NCI-H146 treated with DMSO at 0.1 percent for 48 hours (cell line): Measurements from ENCODE around the gene PPY.
"Not testable (repeated sequence)": the region's sequence is repeated elsewhere in the genome, so short reads cannot be mapped to it uniquely, and the experiment has no call there.

Source experiments
- DNase-seq: peaks from one replicate; lab custom pipeline; 2025; ENCODE audit not compliant: unreplicated experiment; lab: John Stamatoyannopoulos, UW

The PPY gene

DNA sequence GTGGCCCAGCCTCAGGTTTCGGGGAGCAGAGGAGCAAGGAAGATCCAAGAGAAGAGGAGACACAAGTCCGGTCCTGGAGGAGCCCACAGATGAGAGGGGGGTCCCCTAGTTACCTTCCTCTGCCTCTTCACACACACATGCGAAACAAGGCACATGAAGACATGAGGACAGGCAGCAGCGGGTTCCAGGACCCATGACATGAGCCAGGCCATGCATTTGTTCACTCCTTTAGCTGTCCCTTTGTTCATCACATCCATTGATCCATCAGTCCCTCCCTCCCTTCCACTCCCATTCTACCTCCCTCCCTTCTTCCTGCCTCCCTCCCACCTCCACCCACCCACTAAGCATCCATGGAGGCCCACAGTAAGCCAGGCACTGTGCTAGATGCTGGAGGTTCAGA lies 9.4 kb downstream of the PPY start:
- DNase-seq = no peak

DNA sequence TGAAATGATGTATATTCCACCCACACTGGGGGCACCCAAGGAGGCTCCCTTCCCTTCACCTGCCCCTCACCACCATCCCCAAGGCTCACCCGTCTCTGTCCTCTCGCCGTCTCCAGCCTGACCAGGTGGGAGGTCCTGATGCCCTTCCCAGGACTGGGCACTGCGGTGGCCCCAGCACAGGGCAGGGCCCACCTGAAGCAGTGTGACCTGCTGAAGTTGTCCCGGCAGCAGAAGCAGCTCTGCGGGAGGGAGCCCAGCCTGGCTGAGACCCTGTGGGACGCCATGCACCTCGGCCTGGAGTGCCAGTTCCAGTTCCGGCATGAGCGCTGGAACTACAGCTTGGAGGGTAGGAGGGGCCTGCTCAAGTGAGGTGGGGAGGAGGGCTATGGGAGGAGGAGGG lies 9.9 kb downstream of the PPY start:
- no peak for DNase-seq

DNA sequence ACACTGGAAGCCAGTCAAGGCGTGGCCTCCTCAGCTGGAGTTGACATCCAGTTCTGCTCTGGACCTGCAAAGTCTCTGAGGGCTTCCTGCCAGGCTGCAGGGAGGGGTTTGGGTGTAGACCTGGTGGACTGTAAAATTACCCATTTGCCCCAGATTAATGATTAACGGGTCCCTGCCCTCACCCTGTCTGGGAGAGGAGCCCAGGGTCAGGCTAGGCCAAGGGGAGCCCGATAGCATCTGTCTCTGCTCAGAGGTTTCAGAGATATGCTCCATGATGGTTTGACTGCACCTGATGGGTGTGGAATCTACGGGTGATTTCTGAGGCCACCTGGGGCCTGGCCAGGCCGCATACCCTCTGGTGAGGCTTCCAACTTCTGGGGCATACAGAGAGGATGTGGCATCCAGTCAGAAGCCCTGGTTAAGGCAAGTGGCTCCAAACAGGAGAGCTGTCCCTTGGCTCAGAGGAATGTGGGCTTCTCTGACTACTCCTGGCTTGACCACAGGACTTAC lies 11.2 kb downstream of the PPY start:
- DNase-seq = no peak

DNA sequence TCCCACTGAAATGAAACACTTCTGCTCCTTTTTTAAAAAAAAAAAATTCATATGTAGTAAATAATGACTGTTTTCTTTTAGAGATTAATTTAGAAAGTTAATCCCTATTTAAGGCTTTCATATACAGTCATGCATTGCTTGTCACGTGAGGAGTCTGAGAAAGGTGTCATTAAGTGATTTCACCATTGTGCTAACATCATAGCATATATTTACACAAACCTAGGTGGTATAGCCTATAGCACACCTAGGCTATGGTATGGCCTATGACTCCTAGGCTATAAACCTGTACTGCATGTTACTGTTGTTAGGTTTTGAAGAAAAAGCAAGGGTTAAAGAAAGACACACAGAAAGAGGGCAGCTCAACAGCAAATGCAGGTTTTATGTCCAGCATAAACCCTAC lies 13.7 kb downstream of the PPY start:
- DNase-seq = no peak

DNA sequence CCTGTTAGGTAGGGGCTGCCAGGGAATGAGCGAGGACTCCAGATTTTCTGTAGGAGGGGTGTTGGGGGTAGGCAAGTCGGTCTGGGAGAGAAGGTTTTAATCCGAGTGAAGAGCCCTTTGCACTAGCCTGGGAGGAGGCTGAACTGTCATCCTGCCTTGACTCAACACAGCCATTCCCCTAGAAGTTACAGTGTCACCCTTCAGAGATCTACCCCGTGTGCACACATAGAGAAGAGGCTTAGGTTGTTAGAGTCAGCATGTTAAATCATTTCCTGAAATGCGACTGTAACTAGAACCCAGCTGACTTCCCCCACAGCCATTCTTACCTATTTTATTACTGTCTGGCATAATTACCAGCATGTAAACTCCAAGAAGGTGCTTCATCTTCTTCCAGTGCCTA lies 14.3 kb downstream of the PPY start:
- DNase-seq = not testable (repeated sequence)

DNA sequence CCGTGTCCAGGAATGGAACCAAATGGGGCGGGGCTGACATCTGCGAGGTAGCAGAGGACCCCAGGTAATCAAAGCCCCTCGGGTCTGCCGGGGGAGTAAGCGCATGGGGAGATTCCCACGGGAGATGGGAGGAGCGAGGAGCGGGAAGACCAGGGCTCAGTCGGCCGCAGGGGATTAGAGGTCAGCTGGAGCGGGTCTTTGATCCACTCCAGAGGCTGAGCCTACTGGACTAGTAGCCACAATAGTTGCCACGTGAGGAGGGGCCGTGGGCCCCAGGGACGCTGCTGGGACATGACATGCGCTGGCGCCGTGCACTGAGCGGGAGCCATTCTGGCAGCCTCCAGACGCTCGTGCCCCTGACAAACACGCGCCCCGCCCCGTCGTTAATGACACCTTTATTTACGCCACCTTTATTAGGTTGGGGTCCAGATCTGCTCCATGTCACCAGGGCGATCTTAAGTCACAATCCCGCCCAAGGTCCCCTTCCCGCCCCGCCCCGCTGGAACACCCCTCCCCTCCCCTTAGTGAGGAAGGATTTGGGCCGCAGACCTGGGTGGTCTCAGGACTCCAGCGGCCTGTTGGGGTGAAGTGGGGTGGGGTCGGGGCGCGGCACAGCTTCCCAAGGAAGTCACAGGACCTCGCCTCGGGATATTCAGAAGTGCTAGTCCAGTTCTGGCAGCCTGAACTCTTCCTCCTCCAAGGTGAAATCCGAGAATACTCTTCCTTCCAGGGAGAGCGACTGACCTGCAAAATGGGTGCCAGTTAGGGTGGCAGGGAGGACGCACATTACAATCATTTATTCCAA lies 15.0 kb downstream of the PPY start:
- DNase-seq = no peak

DNA sequence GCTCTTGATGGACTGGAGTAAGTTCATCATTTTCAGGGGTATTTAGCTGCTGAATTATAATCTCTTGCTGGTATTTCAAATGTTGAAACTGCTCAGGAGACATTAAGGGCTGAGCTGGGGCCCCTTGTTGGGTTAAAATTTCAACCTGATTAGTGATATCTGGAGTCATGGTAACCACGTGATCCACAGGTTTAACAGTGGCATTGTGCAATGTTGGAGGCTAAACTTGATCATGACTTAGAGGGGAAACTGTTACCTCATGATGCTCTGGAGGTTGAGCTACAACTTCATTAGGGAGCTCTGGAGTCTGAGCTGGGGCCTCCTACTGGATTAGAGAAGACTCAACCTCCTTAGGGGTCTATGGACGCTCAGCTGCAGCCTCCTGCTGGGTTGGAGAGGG lies 17.7 kb downstream of the PPY start:
- no peak for DNase-seq

DNA sequence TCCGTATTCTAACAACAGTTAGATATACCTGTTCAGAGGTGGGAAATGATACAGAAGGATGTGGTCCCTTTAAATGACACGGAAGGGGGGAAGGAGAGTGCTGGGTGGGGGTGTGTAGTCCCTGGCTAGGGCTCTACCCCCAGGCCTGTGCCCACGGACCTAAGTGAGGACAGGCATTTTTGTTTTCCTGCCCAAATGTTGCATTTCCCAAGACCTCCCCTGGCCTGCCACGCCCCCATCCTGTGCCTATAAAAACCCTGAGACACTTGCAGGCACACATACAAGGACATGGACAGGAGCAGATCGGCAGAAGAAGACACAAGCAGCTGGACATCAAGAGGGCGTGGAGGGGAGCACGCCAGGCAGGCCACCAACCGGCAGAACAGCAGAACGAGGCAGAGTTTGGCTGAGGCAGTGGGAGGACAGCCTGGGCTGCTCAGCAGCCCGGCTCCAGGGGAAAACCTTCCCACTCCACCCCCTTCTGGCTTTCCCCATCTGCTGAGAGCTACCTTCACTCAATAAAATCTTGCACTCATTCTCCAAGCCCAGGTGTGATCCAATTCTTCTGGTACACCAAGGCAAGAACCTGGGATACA lies 21.7 kb downstream of the PPY start:
- DNase-seq = no peak

DNA sequence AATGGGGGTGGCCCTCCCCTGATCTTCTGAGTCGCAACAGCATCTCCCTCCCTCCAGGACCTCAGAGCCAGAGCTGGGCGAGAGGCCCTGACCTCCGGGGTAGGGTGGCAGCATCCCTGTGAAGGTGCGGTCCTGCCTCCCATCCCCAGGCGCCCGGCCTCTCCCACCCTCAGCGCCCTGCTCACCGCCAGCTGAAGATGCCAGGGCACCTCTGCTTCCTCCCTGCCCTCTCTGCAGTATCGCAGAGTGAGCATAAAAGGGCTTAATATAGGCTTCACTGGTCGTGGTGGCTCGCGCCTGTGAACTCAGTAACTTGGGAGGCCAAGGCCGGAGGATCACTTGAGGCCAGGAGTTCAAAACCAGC lies 24.3 kb downstream of the PPY start:
- DNase-seq = no peak

DNA sequence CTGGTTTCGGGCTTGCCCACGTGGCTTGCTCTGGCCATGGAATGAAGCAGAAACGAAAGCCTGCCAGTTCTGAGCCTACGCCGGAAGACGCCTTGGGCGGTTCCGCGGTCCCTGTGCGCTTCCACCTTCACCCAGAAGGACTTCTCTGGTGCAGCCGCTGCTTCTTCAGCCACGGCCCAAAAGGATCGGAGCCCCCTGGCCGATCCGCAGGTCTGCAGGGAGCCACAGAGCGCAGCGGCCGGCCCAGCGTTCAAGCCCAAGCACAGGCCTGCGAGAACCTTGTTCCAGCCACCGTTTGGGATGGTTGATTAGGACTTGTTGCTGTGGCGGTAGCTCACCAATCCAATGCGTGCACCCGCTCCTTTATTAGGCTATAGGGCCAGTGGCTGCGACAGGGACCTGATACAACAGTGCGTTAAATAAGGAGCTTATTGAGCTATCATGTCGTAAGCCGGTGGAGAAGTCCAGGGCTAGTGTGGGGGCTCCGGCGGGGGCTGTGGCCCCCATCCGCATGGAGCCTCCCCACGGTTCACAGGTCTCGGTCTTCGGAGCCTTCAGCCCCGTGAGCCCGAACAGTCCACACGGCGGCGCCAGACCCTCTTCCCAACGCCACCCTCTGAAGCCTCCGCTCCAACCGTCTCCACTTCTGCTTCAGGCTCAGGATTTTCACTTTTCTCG lies 24.8 kb downstream of the PPY start:
- DNase-seq = no peak

DNA sequence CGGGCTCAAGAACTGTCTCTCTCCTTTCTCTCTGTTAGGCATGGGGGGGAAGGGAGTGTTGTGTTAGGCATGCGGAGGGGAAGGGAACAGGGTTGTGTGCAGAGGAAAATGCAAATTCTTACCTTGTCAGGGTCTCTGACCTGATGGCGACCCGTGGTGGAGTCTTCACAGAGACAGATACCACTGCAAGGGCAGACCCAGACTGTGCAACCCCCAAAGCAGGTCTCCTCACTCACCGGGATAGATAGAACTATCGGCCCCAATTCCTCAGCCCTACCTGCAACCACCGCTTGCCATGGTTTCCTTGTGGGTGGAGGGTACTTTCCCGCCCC lies 25.3 kb downstream of the PPY start:
- no peak for DNase-seq

DNA sequence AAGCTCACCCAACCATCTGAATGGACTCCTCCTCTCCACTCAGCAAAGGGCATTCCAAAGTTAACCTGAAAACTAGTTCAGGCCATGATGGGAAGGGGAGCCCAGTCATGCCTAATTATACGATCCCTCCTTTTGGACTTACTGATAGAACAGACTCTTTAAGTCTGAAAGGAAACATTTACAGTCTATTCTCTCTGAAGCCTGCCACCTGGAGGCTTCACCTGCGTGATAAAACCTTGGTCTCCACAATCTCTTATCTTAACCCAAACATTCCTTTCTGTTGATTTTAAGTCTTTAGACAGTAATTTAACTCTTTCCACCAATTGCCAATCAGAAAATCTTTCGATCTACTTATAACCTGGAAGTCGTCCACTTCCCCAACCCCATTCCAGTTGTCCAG lies 25.9 kb downstream of the PPY start:
- DNase-seq = no peak

DNA sequence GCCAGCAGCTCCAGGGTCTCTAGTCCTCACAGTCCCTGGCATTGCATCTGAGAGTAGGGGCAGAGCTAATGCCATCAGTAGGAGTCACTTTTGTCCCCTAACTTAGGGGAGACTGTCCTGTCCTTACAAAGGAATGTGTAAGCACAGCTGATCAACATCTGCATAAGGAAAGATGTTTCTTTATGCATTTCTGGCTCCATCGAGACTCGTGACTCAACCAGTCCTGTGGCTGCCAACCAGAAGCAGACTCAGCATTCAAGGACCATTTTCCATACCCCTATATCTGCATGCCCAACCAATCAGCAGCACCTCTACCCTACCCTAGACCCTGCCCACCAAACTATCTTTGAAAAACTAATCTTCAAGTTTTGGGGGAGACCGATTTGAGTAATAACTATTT lies 26.7 kb downstream of the PPY start:
- DNase-seq = no peak

DNA sequence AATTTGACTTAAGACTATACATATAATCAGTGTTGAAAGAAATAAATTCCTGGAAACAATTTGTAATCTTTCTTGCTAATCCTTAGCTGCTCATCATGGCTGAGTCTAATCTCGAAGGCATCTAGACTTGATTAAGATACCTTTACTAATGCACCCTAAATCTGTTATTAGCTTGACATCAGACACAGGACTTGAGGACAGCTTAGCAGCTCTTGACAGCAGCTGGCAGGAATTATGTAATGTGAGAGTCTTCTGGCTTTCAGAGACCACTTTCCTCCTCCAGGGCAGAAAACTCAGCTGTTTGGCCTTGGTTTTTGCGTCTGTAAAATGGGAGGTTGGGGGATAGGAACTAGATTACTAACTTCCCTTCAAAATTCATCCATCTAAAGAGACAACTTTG lies 27.8 kb downstream of the PPY start:
- DNase-seq = no peak

DNA sequence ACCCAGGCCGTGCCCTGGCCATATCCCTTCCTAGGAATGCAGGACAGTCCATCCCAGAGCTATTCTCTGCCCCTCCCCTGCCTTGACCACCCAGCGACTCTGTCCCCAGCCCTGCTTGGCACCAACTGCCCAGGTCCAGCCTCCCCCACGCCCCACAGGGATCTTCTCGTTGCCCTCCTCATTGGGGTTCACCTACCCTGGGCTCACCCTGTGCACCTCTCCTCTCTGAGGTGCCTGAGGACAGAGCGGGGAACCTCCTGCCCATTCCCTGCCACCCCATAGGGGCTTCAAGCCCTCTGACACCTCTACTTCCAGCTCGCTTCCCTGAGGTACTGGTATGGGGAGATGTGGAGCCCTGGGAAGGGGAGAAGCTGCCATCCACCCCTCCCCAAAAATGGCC lies 28.7 kb downstream of the PPY start:
- no peak for DNase-seq

DNA sequence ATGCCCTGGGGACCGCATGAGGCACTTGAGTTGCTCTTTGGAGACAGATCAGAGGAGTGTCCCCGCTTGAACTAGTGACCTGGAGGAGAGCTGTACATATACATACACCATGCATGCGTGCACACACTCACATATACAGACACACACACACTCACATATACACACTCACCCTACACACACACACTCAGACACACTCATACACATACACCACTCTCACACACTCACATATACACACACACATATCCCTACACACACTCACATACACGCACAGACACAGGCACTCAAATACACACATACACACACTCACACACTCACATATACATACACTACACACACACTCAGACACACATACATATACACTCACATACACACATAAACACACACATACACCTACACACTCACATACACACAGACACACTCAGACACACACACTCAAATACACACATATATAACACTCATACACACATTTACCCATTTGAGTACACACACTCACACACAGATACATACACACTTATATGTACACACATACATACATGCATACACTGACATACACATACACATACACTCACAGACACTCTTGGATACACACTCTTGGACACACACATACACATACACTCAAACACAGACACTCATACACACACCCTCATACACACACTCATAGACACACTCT lies 29.5 kb downstream of the PPY start:
- no peak for DNase-seq

DNA sequence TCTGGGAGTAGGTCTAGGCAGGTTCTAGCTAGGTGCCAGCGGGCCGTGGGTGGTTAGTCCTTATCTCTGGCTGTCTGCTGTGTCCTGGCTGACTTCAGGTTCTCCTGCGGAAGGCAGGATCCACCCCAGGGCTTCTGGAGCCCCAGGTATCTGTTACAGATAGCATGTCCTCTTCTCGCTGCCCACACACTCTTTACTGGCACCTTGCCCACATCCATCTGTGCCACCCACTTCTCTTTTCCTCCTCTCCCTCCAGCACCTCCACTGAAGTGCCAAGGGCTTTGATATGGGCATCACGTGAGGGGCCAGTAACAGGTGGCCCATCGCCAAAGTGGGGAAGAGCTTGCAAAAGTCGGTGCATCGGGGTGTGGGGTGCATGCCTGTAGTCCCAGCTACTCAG lies 30.4 kb downstream of the PPY start:
- DNase-seq = no peak

DNA sequence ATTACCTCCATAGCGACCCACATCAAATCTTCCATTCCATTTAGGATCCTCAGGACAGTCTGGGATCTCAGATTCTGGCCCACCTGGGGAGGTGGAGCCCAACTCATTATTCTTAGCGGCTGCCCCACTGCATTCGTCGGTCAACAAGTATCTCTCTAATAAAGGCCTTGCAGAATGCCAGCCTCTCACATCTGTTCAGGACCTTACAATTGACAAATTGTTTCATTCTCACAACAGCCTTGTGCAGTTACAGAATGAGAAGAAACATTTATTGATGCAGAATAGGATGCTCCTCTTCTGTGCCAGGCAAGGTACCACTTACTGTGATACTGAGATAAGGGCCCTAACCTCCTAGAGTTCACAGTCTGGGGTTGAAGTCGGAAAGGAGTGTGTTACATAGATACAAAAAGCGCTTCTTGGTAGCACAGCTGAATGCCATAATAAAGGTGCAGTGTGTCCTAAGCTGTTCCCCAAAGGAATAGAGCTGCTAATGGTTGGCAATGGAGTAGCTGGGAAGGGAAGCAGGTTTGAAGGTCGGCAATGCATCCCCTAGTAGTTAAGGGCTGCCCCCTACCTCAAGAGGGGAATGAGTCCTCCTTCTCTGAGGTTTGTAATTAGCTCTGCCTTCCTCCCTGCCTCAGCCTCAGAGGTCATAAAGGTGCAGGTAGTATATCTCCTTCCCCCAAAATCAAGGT lies 32.6 kb downstream of the PPY start:
- DNase-seq = no peak

DNA sequence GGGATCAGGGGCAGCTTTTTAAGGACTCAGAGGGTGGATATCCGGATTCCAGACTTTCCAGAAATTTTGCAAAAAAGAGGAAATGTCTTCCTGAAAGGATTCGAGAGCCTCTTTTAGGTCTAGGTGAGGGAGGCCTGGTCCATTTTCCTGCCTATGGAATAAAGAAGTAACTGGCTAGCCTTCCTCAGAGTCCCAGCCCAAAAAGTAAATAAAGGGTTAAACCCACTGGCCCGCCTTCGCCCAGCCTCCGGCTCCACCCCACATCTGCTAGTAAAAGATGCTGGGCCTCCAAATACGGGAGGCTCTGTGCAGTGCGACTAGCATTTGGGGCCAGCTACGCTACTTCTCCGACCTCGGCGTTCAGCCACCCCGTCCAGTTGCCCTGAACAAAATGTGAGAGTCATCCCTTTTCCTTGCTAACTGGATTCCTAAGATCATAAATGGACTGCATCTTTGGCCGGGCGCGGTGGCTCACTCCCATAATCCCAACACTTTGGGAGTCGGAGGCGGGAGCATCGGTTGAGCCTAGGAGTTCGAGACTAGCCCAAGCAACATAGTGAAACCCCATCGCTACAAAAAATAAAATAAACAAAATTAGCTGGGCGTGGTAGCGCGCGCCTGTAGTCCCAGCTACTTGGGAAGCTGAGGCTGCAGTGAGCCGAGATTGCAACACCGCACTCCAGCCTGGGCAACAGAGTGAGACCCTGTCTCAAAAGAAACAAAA lies 34.1 kb downstream of the PPY start:
- DNase-seq = no peak

DNA sequence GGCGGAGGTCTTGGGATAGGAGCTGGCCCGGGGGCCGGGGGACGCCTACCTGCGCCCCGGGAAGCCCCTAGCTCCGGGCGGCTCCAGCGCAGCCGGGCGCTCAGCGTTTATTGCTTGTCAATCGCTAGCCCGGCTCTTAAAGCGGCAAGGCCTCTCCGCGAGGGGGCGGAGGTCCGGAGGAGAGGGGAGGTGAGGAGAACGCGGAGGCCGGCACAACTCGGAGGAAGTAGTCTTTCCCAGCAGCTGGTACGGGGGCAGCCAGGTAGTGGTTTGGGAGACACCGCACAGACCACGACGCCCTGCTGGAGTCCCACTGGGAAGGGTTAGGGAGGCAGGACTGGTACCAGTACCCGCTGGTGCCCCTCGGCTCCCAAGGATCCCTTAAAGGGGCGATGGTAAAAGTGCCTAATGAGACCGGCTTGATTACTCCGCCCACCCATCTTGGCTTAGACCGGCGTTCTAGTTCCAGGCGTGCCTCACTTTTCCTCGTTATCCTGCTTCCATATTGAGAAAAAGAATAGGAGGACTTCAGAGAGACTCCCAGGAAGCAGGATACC lies 34.8 kb downstream of the PPY start, which contains the start of gene MPP2:
TSS of gene MPP2 (minus strand) at position 112 of the 557 bp plus-strand sequence. CDS start 3,076 bp downstream, outside the sequence.
- peak; percentile 13 for DNase-seq
